ENCODE results near the gene APBB1IP.
"Not testable (repeated sequence)": the region's sequence is repeated elsewhere in the genome, so short reads cannot be mapped to it uniquely, and the experiment has no call there.

Gene APBB1IP, protein sequence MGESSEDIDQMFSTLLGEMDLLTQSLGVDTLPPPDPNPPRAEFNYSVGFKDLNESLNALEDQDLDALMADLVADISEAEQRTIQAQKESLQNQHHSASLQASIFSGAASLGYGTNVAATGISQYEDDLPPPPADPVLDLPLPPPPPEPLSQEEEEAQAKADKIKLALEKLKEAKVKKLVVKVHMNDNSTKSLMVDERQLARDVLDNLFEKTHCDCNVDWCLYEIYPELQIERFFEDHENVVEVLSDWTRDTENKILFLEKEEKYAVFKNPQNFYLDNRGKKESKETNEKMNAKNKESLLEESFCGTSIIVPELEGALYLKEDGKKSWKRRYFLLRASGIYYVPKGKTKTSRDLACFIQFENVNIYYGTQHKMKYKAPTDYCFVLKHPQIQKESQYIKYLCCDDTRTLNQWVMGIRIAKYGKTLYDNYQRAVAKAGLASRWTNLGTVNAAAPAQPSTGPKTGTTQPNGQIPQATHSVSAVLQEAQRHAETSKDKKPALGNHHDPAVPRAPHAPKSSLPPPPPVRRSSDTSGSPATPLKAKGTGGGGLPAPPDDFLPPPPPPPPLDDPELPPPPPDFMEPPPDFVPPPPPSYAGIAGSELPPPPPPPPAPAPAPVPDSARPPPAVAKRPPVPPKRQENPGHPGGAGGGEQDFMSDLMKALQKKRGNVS

DNA sequence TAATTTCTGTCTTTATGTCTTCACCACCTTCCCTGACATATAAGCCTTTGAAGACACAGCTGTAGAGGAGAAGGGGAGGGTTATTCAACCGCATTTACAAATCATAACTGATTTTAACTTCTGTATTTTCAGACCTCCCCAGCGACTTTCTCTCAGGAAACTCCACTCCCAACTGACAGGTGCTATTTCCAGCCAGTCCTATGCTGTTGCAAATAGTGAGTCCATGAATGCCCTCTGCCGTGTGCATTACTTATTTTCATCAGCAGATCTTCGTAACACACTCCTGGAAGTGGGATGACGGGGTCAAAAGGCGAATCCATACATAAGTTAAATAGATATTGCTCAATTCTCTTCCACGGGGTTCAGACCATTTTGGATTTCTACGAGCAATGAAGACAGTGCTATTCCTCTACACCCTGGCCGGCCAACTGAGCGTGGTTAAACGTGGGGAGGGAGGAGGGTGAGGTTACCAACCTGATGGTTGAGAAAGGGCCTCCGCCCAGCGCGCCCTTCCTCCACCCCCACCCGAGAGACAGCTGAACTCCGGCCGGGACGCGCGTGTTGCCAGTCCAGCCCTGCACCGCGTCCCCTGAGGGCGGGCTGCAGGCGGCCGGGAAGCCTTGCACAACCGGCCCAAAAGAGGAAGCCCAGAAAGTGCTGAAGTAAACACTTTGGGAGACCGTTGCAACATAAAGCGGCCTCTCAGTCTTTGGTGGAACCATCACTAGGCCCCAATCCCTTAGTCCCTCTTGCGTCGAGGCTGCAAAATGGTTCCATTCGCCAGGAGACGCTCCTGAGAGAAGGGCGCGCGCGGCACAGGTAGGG is at the start of gene APBB1IP:
TSS of gene APBB1IP (plus strand) at position 705 of the 825 bp plus-strand sequence. CDS start 53,986 bp downstream, outside the sequence.
- no peak for DNase-seq

DNA sequence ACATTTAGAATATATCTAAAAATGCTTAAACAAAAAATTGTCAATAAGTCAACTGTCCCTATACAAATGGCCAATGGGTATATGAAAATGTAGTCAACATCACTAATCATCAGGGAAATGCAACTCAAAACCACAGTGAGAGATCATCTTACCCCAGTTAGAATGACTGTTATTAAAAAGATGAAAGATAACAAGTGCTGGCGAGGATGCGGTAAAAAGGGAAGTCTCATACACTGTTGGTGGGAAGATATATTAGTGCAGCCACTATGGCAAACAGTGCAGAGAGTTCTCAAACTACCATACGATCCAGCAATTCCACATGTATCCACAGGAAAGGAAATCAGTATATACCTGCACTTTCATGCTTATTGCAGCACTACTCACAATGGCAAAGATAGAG is 48.6 kb upstream of the APBB1IP start:
- DNase-seq, result no peak

DNA sequence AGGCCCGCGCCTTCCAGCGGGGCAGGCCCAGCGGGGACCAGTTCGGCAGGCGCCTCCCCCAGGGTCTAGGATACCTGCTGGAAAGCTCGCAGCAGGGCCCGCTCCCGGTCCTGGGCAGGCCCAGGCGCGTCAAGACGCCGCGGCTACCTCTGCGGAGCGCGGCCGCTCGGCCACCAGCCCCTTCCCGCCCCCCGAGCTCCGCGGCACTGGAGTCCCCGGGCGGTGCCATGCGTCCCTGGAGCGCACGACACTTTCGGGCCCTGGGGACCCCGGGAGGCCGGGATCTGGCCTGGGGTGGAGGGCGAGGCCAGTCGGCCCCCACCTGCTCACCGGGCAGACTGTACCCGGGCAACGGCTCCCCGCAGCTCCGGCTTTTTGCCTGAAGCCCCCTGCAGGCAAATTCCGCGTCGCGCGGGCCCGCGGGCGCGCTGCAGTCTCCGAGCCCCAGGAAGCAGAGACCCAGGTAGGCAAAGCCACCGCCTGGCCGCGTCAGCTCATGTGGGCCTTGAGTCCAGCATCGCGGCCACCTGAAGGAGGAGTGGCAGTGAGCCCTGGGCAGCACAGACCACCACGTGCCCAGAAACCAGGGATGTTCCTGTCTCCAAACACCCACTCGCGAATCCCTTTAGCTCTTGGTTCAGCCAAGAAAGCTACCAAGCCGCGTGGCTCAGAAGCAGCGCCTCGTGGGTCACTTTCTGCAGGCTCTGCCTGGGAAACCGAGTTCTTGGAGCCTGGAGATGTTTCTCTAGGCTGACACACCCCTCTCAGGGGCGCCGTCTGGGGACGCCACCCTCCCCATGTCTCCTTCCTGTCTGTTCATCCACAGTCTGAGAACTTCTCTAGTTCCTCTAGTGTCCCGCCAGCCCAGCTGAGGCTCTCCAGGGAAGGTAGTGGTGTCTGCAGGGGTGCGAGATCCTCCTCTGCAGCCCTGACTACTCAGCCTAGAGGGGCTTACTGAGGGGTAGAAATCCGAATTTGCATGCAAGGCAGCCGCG is 46.1 kb upstream of the APBB1IP start:
- DNase-seq, result no peak

DNA sequence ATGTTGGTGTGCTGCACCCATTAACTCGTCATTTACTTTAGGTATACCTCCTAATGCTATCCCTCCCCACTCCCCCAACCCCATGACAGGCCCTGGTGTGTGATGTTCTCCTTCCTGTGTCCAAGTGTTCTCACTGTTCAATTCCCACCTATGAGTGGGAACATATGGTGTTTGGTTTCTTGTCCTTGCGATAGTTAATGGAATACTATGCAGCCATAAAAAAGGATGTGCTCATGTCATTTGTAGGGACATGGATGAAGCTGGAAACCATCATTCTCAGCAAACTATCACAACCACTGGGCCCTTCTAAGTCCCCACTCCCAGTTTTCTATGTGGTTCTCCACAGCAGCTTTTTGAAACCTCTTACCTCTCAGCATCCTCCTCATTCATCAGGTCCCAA is 39.8 kb upstream of the APBB1IP start:
- not testable (repeated sequence) for DNase-seq

DNA sequence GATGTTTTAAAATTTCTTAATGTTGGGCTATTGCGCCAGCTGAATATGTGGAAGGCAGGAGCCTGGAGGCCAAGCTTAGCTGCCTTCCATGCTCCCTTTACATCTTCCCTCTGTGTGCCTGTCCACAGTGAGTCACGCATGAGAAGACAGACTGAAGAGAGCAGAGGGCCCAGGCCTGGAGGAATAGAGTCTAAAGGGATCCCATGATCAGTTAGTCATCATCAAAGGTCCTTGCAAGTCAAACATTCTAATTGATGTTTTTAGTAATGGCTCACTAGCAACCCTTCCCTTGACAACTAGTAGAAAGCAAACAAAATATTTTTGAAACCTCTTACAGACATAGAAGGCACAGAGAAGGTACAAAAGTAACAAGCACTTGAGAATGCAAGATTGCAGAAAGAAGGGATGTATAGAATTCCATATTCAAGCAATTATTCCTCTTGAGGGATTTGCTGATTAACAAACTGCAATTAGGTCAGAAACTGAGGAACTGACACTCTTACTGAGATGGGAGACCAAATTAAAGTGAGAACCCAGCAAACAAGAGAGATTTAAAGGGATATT is 30.7 kb upstream of the APBB1IP start:
- no peak for DNase-seq

DNA sequence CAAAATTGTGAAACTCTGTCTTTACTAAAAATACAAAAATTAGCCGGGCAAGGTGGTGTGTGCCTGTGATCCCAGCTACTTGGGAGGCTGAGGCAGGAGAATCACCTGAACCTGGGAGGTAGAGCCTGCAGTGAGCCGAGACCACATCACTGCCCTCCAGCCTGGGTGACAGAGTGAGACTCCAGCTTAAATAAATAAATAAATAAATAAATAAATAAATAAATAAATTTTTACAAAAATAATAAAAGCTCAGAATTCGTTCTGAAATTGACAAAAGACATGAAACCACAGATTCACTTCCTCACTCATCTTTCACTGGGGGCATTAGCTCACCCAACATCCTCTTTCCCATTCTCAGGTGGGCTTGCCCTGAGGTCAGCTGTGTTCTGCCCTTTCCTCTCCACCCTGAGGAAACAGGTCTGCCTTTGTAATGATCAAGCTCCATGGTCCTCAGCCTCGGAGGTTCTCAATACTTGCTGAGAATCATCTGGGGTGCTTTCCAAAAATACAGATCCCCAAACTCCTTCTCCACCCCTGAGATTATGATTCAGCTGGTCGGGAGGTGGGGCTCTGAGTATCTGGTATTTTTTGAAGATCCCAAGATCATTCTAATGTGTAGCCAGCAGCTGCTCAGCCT is 29.2 kb upstream of the APBB1IP start:
- no peak for DNase-seq

DNA sequence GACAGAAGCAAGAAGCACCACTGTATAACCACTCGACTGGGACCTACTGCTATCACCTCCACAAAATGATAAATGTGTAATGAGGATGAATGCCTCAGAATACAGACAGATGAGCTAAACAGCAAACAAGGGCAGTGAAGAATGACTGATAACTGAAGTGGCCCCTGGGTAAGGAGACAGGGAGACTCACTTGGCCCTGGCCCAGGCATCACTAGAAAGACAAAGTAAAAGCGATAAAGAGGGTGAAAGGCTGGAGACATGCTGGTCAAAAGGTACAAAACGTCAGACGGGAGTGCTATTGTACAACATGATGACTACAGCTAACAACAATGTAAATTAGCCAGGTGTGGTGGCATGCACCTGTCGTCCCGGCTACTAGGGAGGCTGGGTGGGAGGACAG is 27.8 kb upstream of the APBB1IP start:
- no peak for DNase-seq

DNA sequence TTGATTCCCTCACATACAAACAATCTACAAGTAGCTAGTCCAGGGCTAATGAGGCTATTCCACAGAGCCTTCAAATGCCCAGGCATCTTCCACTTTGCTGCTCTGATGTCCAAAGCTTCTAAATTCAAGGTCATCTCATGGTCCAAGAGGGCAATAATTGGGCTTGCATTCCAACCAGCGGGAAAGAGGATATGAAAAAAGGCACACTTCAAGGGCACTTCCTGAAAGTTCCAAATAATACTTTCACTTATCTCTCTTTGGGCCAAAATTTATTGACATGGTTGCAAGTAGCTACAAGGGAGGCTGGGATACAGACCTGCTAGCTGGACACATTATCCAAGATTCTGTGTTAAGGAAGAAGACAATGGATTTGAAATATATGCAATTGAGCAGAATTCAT is 25.2 kb upstream of the APBB1IP start:
- DNase-seq, result no peak

DNA sequence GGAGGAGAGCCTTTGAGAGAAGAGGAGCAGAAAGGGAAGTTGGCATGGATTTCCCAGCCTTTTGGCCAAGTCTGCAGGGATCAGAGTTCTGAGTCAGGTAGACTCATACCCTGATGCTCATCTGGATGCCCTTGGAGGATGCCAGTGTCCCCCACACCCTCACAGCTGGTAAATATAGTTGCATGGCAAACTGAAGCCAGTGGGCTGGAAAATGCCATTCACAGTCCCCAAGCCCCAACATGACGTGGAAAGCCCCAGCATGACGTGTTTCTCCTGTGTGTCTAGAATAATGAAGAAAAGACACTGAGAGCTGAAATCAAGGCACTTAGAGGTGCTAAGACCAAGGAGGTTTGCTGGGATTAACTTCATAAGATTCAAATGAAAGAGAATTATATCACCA is 24.8 kb upstream of the APBB1IP start:
- no peak for DNase-seq

DNA sequence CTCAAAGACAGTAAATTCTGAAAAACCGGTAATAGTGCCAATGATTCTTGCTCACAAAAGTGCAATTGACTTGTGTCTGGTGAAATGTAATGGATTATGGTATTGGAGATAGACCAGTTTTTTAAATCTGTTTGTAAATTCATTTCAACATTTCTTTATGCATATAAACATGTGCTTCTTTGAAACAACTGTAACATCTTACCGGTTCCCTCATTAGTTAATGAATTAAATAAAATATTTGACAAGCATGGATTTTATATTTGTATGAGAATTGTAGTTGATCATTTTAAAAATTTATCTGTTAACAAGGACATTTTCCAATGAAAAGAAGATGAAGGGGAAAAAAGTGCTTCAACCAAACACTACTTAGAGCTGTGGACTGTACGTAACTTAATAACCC is 21.0 kb upstream of the APBB1IP start:
- no peak for DNase-seq

DNA sequence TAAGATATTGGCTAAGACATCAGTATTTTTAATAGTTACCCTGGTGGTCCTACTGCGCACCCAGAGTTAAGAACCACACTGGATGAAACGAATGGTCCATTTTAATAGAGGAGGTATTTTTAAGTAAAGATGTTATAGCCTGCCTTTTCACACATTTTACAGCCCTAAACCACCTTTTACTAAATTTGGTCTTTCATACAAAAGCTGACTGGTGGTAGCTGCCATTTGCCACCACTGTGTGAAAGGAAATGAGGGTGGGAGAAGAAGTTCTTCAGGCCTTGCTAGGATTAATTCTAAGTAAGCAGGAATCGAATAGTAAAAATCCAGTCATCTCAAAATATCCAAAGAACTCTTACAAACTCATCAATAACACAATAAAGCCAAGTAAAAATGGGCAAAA is 15.2 kb upstream of the APBB1IP start:
- no peak for DNase-seq

DNA sequence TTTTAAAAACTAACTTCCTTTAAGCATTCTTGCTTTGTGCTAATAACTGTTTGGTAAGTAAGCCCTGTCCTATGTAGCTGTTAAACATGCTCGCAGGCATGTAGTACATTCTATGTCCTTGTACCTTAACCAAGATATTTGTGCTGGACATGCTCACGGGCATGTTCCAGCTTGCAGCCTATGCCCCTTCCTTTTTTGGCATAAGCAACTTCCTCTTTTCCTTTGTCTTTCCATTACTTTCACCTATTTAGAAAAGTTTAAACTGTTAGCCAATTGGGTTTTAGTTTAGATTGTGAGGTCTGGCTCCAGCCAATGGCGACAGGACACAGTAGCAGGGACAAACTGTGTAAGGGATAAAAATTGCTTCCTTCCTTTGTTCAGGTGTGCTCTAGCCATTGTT is 14.4 kb upstream of the APBB1IP start:
- DNase-seq, result no peak

DNA sequence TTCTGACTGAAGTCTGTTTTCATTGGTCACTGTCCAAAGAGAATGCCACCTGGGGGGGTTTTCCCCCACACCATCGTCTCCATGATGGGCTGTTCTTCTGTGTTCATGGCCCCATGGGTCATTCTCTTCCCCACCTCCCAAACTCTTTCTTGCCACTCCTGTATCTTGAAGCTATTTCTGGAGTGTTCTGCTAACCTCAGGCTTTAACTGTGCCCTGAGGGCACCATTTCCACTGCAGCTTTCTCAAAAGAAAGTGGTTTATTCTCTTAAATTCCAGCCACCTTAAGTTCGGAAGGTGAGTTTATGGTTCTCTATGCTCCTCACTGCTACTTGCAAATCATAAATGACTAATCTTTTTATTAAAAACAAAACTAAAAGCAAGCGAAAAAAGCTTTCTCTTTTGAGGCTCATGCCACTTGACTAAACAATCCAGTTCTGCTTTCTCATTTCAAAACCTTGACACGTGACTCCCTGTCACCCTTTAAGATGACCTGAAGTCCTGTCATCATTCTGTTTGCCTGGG is 7.4 kb upstream of the APBB1IP start:
- DNase-seq, result no peak

DNA sequence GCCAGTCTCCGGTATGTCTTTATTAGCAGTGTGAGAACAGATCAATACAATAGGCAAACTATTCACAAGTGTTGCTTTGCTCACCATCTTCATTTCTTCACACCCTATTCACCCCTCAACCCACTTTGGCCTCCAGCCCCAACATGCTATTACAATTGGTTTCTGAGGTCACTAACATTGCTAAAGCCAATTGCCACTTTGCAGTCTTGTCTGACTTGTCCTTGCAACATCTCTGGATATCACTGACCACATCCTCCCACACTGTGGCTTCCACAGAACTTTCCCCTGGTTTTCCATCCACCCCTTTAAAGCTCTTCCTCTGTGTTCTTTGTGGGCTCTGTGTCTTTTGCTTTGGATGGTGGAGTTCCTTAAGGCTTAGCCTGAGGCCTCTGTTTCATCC is 5.2 kb upstream of the APBB1IP start:
- no peak for DNase-seq

DNA sequence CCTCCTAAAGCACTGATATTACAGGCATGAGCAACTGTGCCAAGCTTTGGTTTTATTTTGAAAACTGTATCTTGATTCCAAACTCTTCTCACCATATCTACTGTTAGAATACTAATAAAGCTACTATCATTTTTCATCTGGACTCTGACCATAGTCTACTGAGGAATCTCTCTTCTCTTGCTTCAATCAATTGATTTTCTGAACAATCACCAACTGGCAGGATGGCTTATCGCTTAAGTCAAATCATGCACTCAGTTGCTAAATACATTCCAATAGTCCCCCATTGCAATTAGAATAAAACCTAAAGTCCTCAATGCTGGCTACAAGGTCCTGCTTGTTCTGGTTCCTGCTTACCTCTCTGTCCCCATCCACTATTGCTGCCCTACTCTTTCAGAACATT is 2.3 kb upstream of the APBB1IP start:
- DNase-seq, result no peak

DNA sequence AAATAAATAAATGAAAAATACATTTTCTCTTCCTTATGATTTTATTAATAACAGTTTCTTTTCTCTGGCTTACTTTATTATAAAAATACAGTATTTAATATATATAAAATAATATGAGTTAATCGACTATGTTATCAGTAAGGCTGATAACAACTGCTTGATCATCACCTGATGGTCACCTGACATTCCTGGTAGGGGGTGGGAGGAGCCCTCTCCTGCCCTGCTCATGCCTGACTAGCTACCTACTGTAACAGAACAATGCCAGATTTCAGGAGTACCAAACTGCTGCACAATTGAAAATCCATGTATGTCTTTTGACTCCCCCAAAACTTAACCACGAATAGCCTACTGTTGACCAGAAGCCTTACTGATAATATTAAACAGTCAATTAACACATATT is 1.3 kb upstream of the APBB1IP start:
- DNase-seq, result no peak

DNA sequence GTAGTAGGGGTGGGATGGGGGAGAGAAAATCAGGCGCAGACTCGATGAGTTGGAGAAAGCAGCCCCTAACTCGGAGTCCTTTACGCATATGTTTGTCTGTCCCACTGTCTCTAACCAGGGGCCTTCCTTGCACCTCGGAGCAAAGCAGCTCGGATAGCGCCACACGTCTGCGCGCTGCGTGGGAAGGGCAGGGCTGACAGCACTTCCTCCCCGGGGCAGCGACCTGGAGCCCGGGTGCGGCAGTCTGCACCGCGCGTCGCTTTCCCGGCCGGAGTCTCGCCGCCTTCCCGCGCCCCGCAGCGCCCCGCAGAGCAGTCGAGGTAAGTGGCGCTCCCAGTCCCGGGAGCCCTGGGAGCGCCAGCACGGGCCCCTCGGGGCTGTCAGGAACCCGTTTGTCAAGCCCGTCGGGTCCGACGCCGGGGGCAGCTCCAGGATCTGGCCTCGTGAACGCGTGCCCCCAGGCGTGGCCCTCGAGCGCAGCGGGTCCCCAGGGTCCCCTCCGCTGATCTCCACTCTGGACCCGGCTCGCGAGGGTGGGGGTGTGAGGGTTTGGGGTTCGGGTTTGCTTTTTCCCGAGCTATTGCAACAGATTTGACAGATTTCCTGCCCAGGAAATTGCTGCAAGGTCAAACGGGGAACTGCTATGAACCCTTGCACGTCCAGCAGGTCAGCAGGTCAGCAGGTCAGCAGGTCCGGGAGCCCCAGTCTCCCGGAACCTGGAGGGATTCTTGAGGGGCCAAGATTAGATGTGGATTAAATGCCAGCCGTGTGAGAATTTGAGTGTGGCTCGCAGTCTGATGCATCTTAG is 597 bp downstream of the APBB1IP start:
- DNase-seq, result no peak

DNA sequence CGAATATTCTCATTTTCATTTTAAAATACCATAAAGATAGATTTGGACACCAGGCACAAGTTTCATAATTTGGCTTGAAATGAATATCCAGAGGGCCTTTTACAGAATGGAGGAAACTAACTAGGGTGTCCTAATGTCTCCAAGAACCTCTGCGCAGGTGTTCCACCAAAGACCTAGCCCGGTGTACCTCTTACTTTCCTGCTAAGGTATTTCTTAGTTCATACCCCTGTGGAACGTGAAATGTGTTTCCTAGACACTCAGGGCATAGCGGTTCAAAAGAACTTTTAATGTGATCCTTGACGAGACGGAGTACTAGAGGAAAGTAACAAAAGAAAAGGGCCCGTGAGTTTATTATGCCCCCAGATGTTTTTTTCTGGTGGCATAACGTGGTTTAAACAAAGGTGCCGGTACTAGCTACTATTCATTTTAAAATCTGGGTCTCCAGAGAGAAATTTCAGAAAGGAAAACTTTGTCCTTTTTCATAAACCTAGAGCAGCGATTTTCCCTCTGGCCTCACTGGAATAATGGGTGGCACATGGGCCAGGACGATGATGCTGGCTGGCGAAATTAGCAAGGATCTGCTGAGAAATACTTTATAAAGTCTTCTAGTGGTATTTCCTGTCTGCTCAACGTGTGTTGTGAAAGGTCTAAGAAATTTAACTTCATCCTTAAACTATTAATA is 1.4 kb downstream of the APBB1IP start:
- DNase-seq, result no peak

DNA sequence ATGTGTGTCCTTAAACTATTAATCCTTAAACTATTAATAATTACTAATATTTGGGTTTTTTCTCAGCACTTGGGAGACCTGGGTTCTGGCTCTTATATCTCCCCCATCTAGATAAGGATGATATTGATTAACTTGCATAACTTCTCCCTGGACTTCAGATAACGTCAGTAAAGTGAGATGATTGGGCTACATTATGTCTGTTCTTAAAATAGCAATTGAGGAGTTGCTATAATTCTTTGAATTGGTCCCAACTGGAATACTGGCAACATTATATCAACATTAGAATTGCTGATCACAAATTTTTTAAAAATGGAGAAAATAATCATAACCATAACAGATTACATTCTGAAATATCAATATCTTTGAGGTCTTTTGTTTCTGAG is 1.9 kb downstream of the APBB1IP start:
- no peak for DNase-seq

Measured in NCI-H446 treated with DMSO at 0.1 percent for 48 hours (cell line).